GM12873 (cell line): ENCODE data around the gene TSEN54.

Experiments used
- CTCF ChIP-seq: IDR thresholded peaks from 2 replicates; pipeline ENCODE4 v1.5.1; 2012; ENCODE audit warnings: low read depth, mild to moderate bottlenecking, moderate library complexity, low read length, control low read depth; ENCODE audit not compliant: insufficient read depth; ENCODE audit errors: missing control alignments

The TSEN54 gene

GRCh38 chr17:75516255-75516618, at the start of gene TSEN54:
TSS of gene TSEN54 (plus strand) at chr17:75516528. CDS start at chr17:75516561, 33 bp downstream.
- no peak for TF ChIP-seq CTCF

GRCh38 chr17:75468291-75468754, 48.0 kb upstream of the TSEN54 start:
- no peak for TF ChIP-seq CTCF

- no peak for TF ChIP-seq CTCF
Observed at GRCh38 chr17:75468779-75469373, 47.5 kb upstream of the TSEN54 start.

GRCh38 chr17:75471207-75471606, 45.1 kb upstream of the TSEN54 start:
- no peak for TF ChIP-seq CTCF

GRCh38 chr17:75472119-75472518, 44.2 kb upstream of the TSEN54 start:
- no peak for TF ChIP-seq CTCF

GRCh38 chr17:75473246-75473645, 43.1 kb upstream of the TSEN54 start:
- no peak for TF ChIP-seq CTCF

- TF ChIP-seq CTCF: no peak
Observed at GRCh38 chr17:75474736-75475135, 41.6 kb upstream of the TSEN54 start.
